CD4-positive, alpha-beta T cell treated with Interferon alpha-2 for 1 hour (primary cell): Measurements from ENCODE around the gene ADCY5.

Experiments
- DNase-seq, 2 donors: peaks; one replicate each; pipeline ENCODE4 v3.0.0-alpha.2; 2020 to 2022

ADCY5 gene

GRCh38 chr3:123384256-123384655 is 64.6 kb downstream of the ADCY5 start:
- no peak for DNase-seq

GRCh38 chr3:123383091-123384053 is 65.5 kb downstream of the ADCY5 start:
- DNase-seq: no peak

- DNase-seq: no peak
Measured at GRCh38 chr3:123380261-123380660, 68.6 kb downstream of the ADCY5 start.

- no peak for DNase-seq
Measured at GRCh38 chr3:123379041-123379830, 69.7 kb downstream of the ADCY5 start.

- no peak for DNase-seq
Measured at GRCh38 chr3:123378409-123378915, 70.4 kb downstream of the ADCY5 start.

- DNase-seq: no peak
Measured at GRCh38 chr3:123377243-123377740, 71.6 kb downstream of the ADCY5 start.

- no peak for DNase-seq
Measured at GRCh38 chr3:123376451-123377242, 72.2 kb downstream of the ADCY5 start.

GRCh38 chr3:123375014-123375940 is 73.6 kb downstream of the ADCY5 start:
- no peak for DNase-seq

- no peak for DNase-seq
Measured at GRCh38 chr3:123374016-123374415, 74.9 kb downstream of the ADCY5 start.

GRCh38 chr3:123373474-123373987 is 75.4 kb downstream of the ADCY5 start:
- DNase-seq: no peak

GRCh38 chr3:123372686-123373473 is 76.0 kb downstream of the ADCY5 start:
- DNase-seq: no peak

- DNase-seq: no peak
Measured at GRCh38 chr3:123371859-123372685, 76.8 kb downstream of the ADCY5 start.

GRCh38 chr3:123371426-123371825 is 77.5 kb downstream of the ADCY5 start:
- DNase-seq: no peak

GRCh38 chr3:123370819-123371218 is 78.1 kb downstream of the ADCY5 start:
- DNase-seq: no peak

- DNase-seq: no peak
Measured at GRCh38 chr3:123369085-123369484, 79.8 kb downstream of the ADCY5 start.

- DNase-seq: no peak
Measured at GRCh38 chr3:123367467-123368154, 81.3 kb downstream of the ADCY5 start.

- no peak for DNase-seq
Measured at GRCh38 chr3:123365450-123366143, 83.3 kb downstream of the ADCY5 start.

- no peak for DNase-seq
Measured at GRCh38 chr3:123361071-123361470, 87.8 kb downstream of the ADCY5 start.
